Measurements from ENCODE around the gene CCSAP.

DNA sequence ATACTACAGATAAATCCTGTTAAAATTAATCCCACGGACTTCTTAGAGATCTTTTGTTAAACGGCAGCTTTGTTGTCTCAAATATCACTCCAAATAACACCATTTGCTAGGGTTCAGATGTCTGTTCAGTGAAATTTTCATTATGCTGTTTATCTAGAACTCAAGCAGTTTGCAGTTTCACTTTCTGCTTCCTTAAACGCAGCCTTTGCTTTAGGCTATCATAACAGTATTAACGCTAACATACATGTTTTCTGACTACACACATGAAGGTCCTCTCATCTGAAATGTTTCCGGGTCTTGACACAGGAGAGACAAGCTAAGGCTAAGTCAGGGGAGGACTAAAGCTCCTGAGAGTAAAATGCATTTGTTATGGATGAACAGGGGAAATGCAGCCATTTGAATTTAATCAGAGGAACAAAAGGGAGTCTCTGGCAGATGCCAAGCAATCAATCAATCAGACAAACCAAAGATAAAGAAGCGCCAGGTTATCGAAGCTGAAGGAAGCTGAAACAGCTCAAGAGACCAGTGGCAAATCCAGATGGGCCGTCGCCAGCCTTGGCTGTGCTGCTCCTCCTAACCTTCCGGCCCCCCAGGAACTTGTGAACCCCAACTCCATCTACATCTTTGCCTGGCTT lies 16.9 kb downstream of the CCSAP start:
- TF ChIP-seq, protein P1, sequence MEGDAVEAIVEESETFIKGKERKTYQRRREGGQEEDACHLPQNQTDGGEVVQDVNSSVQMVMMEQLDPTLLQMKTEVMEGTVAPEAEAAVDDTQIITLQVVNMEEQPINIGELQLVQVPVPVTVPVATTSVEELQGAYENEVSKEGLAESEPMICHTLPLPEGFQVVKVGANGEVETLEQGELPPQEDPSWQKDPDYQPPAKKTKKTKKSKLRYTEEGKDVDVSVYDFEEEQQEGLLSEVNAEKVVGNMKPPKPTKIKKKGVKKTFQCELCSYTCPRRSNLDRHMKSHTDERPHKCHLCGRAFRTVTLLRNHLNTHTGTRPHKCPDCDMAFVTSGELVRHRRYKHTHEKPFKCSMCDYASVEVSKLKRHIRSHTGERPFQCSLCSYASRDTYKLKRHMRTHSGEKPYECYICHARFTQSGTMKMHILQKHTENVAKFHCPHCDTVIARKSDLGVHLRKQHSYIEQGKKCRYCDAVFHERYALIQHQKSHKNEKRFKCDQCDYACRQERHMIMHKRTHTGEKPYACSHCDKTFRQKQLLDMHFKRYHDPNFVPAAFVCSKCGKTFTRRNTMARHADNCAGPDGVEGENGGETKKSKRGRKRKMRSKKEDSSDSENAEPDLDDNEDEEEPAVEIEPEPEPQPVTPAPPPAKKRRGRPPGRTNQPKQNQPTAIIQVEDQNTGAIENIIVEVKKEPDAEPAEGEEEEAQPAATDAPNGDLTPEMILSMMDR (CRISPR knock-in tag; IDR thresholded peaks at IDR 0.05), result no peak
- no peak for TF ChIP-seq MAZ (IDR thresholded peaks at IDR 0.05; ENCODE audit: borderline replicate concordance, low read depth, low read length)
- no peak for TF ChIP-seq MAZ (CRISPR knock-in tag; IDR thresholded peaks at IDR 0.05; ENCODE audit: low read depth)
- TF ChIP-seq ZNF12 (CRISPR knock-in tag; IDR thresholded peaks at IDR 0.05), result no peak
- TF ChIP-seq, protein P2, sequence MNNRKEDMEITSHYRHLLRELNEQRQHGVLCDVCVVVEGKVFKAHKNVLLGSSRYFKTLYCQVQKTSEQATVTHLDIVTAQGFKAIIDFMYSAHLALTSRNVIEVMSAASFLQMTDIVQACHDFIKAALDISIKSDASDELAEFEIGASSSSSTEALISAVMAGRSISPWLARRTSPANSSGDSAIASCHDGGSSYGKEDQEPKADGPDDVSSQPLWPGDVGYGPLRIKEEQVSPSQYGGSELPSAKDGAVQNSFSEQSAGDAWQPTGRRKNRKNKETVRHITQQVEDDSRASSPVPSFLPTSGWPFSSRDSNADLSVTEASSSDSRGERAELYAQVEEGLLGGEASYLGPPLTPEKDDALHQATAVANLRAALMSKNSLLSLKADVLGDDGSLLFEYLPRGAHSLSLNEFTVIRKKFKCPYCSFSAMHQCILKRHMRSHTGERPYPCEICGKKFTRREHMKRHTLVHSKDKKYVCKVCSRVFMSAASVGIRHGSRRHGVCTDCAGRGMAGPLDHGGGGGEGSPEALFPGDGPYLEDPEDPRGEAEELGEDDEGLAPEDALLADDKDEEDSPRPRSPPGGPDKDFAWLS (CRISPR knock-in tag; IDR thresholded peaks at IDR 0.05; ENCODE audit: borderline replicate concordance), result no peak
- TF ChIP-seq, protein P3, sequence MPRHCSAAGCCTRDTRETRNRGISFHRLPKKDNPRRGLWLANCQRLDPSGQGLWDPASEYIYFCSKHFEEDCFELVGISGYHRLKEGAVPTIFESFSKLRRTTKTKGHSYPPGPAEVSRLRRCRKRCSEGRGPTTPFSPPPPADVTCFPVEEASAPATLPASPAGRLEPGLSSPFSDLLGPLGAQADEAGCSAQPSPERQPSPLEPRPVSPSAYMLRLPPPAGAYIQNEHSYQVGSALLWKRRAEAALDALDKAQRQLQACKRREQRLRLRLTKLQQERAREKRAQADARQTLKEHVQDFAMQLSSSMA (CRISPR knock-in tag; IDR thresholded peaks at IDR 0.05), result no peak
- no peak for TF ChIP-seq BORCS8-MEF2B (CRISPR knock-in tag; IDR thresholded peaks at IDR 0.05)
- no peak for TF ChIP-seq HDAC2 (CRISPR knock-in tag; IDR thresholded peaks at IDR 0.05)
- TF ChIP-seq, protein P4, sequence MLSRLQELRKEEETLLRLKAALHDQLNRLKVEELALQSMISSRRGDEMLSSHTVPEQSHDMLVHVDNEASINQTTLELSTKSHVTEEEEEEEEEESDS (CRISPR knock-in tag; IDR thresholded peaks at IDR 0.05; ENCODE audit: borderline replicate concordance), result no peak
- TF ChIP-seq, protein P5, sequence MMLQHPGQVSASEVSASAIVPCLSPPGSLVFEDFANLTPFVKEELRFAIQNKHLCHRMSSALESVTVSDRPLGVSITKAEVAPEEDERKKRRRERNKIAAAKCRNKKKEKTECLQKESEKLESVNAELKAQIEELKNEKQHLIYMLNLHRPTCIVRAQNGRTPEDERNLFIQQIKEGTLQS (CRISPR knock-in tag; IDR thresholded peaks at IDR 0.05), result no peak
